Measurements from ENCODE around the gene RAP1GDS1. TPM values are rescaled to one million over a fixed set of nuclear protein-coding genes. Genes with fewer than 3 reads are reported as not detected.
"Not testable (repeated sequence)": the region's sequence is repeated elsewhere in the genome, so short reads cannot be mapped to it uniquely, and the experiment has no call there.

RAP1GDS1 gene
- total and polyA plus RNA-seq, 2 of the 13 experiments (the other 11 are each of a cell fraction or from before 2014, with no cell fraction given) = 19.3 to 42.5 TPM

DNA sequence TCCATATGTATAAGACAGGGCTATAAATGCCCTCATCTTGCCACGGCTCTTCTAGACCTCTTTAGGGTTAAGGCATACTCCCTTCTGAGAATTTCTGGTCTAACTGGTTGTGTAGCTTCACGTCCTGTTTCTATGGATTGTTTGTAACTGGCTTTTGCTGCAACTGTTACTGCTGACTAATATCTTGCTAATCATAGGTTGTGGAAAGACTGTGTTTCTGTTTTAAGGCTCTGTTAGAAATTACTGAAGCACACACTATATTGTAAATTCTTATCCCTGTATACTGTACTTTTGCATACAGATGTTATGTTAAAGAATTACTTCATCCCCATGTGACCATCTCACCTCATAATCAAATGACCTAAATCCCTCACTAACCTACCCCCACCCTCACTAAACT lies 218.4 kb downstream of the RAP1GDS1 start:
- in situ Hi-C loops (cut with HindIII; ENCODE audit: extremely low pct_ligation_motif_present, low pct_unique_long_range_greater_than_20kb); DNase-seq (ENCODE audit: low spot score); BruUV-seq (replicated peaks); H3K9me3 ChIP-seq (ENCODE audit: low read length); ATAC-seq; H2AFZ ChIP-seq (ENCODE audit: low read length); H3K4me3 ChIP-seq (replicated peaks in 1 of 3; ENCODE audit: insufficient read depth in 1 of 3, low read depth in 2 of 3, low read length in 3 of 3); H3K79me2 ChIP-seq (ENCODE audit: insufficient read depth, low read length); CTCF ChIA-PET (ENCODE audit: low intra/inter-chr PET ratio, low total read pairs); H3K27ac ChIP-seq (ENCODE audit: extremely low read length, insufficient read depth, low read length); H3K36me3 ChIP-seq (replicated peaks in 1 of 2; ENCODE audit: control insufficient read depth in 1 of 2, insufficient read depth in 2 of 2, low read length in 2 of 2); POLR2A ChIA-PET; H3K9ac ChIP-seq (ENCODE audit: insufficient read depth, low read depth, low read length); H3K27me3 ChIP-seq (ENCODE audit: control insufficient read depth in 1 of 2, insufficient read depth in 2 of 2, low read length in 2 of 2); intact Hi-C loops (cut with micrococcal nuclease; ENCODE audit: unreplicated experiment); H3K4me2 ChIP-seq (ENCODE audit: low read depth, low read length); H3K4me1 ChIP-seq (ENCODE audit: insufficient read depth, low read length); FAIRE-seq; H4K20me1 ChIP-seq (ENCODE audit: insufficient read depth, low read length): not testable (repeated sequence)
- 29% methylated on average over 2 of the region's 2 CpGs for WGBS (ENCODE audit: low lambda C conversion rate)

DNA sequence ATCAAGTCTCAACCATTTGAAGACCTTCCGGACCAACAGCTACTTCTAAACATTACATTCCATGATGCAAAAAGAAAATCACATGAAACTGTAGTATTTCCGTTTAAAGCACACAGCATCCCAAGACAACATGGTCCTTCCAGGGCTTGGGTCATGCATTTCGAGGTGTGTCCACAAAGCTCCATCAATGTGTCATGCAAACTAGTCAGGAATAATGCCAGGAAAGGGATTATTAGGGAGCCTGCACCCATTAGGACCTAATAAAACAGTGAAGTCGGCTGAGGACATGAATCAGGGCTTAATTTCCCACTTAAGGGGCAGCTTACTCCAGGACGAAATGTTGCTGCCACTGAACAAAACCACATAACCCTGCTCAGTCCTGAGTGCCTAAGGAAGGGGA lies 219.4 kb downstream of the RAP1GDS1 start:
- intact Hi-C loops (cut with micrococcal nuclease; ENCODE audit: unreplicated experiment) (no loop called here), in situ Hi-C loops (cut with HindIII; ENCODE audit: extremely low pct_ligation_motif_present, low pct_unique_long_range_greater_than_20kb) (no loop called here)
- Histone ChIP-seq H3K36me3 (replicated peaks in 1 of 2; ENCODE audit: control insufficient read depth in 1 of 2, insufficient read depth in 2 of 2, low read length in 2 of 2) (no peaks in the 10 kb centered on the region), H3K27ac (ENCODE audit: extremely low read length, insufficient read depth, low read length) (no peak overlapping the region), H3K4me3 (replicated peaks in 1 of 3; ENCODE audit: insufficient read depth in 1 of 3, low read depth in 2 of 3, low read length in 3 of 3) (no peak overlapping the region), H3K4me1 (ENCODE audit: insufficient read depth, low read length) (0 out of 2 replicates have a peak, but pooled peaks cover 6% of the 10 kb centered on the region), H3K9ac (ENCODE audit: insufficient read depth, low read depth, low read length) (no peak overlapping the region), H3K9me3 (ENCODE audit: low read length) (no peaks in the 10 kb centered on the region), H4K20me1 (ENCODE audit: insufficient read depth, low read length) (no peaks in the 10 kb centered on the region), H3K27me3 (ENCODE audit: control insufficient read depth in 1 of 2, insufficient read depth in 2 of 2, low read length in 2 of 2) (peaks cover 0 to 8% of the 10 kb centered on the region in 2 experiments; a peak in 2 of 5 replicates), H2AFZ (ENCODE audit: low read length) (no peak overlapping the region), H3K79me2 (ENCODE audit: insufficient read depth, low read length) (no peaks in the 10 kb centered on the region), H3K4me2 (ENCODE audit: low read depth, low read length) (no peak overlapping the region)
- ChIA-PET CTCF (ENCODE audit: low intra/inter-chr PET ratio, low total read pairs) (no interaction called here), POLR2A (no interaction called here)
- ATAC-seq (no peak), FAIRE-seq (no peak), DNase-seq (ENCODE audit: low spot score) (no peak)
- 29% methylated on average over 5 of the region's 5 CpGs for WGBS (ENCODE audit: low lambda C conversion rate)
- no TSS peak for BruUV-seq (replicated peaks)
- TF ChIP-seq PHF21A (CRISPR knock-in tag; IDR thresholded peaks at IDR 0.05) (no peak), SIN3B (IDR thresholded peaks at IDR 0.05; ENCODE audit: low read length) (no peak), ZNF782 (CRISPR knock-in tag; IDR thresholded peaks at IDR 0.05; ENCODE audit: borderline replicate concordance) (no peak), ZNF121 (CRISPR knock-in tag; IDR thresholded peaks at IDR 0.05) (no peak), SP140L (CRISPR knock-in tag; IDR thresholded peaks at IDR 0.05; ENCODE audit: borderline replicate concordance) (no peak), ZSCAN22 (CRISPR knock-in tag; IDR thresholded peaks at IDR 0.05) (no peak), ZSCAN9 (CRISPR knock-in tag; IDR thresholded peaks at IDR 0.05; ENCODE audit: borderline replicate concordance) (no peak)
- TF ChIP-seq, protein P1, sequence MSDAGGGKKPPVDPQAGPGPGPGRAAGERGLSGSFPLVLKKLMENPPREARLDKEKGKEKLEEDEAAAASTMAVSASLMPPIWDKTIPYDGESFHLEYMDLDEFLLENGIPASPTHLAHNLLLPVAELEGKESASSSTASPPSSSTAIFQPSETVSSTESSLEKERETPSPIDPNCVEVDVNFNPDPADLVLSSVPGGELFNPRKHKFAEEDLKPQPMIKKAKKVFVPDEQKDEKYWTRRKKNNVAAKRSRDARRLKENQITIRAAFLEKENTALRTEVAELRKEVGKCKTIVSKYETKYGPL (CRISPR knock-in tag; IDR thresholded peaks at IDR 0.05) = no peak
- TF ChIP-seq, protein P2, sequence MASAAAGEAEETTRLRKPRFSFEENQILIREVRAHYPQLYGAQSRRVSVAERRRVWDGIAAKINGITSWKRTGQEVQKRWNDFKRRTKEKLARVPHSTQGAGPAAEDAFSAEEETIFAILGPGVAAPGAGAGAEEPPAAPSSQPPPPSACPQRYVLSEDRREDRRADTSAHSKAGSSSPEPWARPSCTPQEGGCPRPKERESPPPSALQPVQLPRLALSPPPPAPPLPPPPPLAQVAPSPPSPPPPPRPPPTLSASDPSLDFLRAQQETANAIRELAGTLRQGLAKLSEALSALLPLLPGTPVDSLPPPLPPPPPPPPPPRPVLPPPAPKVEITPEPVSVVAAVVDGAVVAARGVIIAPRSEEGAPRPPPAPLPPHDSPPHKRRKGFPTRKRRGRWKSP (CRISPR knock-in tag; IDR thresholded peaks at IDR 0.05) = no peak

Data from HepG2 (cell line).